Loucy (cell line): Measurements from ENCODE around the gene ELF5.

ENCODE experiments used
- H2AFZ ChIP-seq: fragments of 200-600 bp; sonication (generic); 2 replicates; pipeline ENCODE4 v1.6.0; 2016; ENCODE audit warnings: antibody characterized with exemption, mild to moderate bottlenecking, low read length, moderate library complexity
- H3F3A ChIP-seq: fragments of 200-600 bp; 2 replicates; pipeline ENCODE4 v1.6.0; 2016; ENCODE audit warnings: antibody characterized with exemption, low read depth, mild to moderate bottlenecking
- H3K27me3 ChIP-seq: fragments of 200-600 bp; sonication (generic); 2 replicates; pipeline ENCODE4 v1.6.1; 2014; ENCODE audit warnings: low read length, mild to moderate bottlenecking; ENCODE audit not compliant: insufficient read depth, poor library complexity, severe bottlenecking
- H3K36me3 ChIP-seq: fragments of 200-600 bp; sonication (generic); 2 replicates; pipeline ENCODE4 v1.6.1; 2016; ENCODE audit warnings: low read length; ENCODE audit not compliant: insufficient read depth
- H3K4me1 ChIP-seq: fragments of 200-600 bp; sonication (generic); 2 replicates; pipeline ENCODE4 v1.5.1; 2014; ENCODE audit warnings: low read length, mild to moderate bottlenecking; ENCODE audit not compliant: insufficient read depth, poor library complexity, severe bottlenecking
- H3K4me2 ChIP-seq: fragments of 200-600 bp; sonication (generic); 2 replicates; pipeline ENCODE4 v1.6.0; 2014; ENCODE audit warnings: antibody characterized with exemption, low read length, low read depth, mild to moderate bottlenecking; ENCODE audit not compliant: poor library complexity, severe bottlenecking
- H3K4me3 ChIP-seq: fragments of 200-600 bp; sonication (generic); 2 replicates; pipeline ENCODE4 v1.5.1; 2014; ENCODE audit warnings: low read length, mild to moderate bottlenecking, mixed read lengths; ENCODE audit not compliant: poor library complexity, severe bottlenecking
- H3K79me2 ChIP-seq: fragments of 200-600 bp; sonication (generic); 2 replicates; pipeline ENCODE4 v1.6.1; 2014; ENCODE audit warnings: low read length; ENCODE audit not compliant: insufficient read depth
- H3K9ac ChIP-seq: fragments of 200-600 bp; sonication (generic); 2 replicates; pipeline ENCODE4 v1.6.0; 2014; ENCODE audit warnings: mild to moderate bottlenecking, low read depth, low read length, moderate library complexity; ENCODE audit not compliant: poor library complexity, severe bottlenecking
- H3K9me2 ChIP-seq: fragments of 200-600 bp; sonication (generic); replicated peaks from 2 replicates; pipeline ENCODE4 v1.6.1; 2016; ENCODE audit warnings: low read depth, low read length, mixed read lengths
- H3K9me3 ChIP-seq: fragments of 200-600 bp; sonication (generic); 2 replicates; pipeline ENCODE4 v1.6.1; 2014; ENCODE audit warnings: mild to moderate bottlenecking, antibody characterized with exemption, low read length, low read depth; ENCODE audit not compliant: insufficient read depth
- H4K20me1 ChIP-seq: fragments of 200-600 bp; sonication (generic); 2 replicates; pipeline ENCODE4 v1.6.0; 2014; ENCODE audit warnings: antibody characterized with exemption, low read length, mild to moderate bottlenecking; ENCODE audit not compliant: insufficient read depth, poor library complexity, severe bottlenecking
- CTCF ChIP-seq: fragments of 200-600 bp; sonication (generic); conservative IDR thresholded peaks from 2 replicates; pipeline ENCODE4 v1.5.1; 2014; ENCODE audit warnings: mild to moderate bottlenecking, antibody characterized with exemption, low read length
- EZH2phosphoT487 ChIP-seq: fragments of 200-600 bp; IDR thresholded peaks from 2 replicates; pipeline ENCODE4 v1.6.1; 2018; ENCODE audit warnings: antibody characterized with exemption, mild to moderate bottlenecking, moderate library complexity, borderline replicate concordance

ELF5 gene

GRCh38 chr11:34444428-34444827 is 69.2 kb downstream of the ELF5 start:
- Histone ChIP-seq H3K9me3 (no peaks in the 10 kb centered on the region), H3K9ac (peak overlapping the region; percentile 7), H3K4me1 (peaks cover 84% of the 10 kb centered on the region), H3K27me3 (no peaks in the 10 kb centered on the region), H2AFZ (no peak overlapping the region), H3K36me3 (peaks cover 2% of the 10 kb centered on the region; the same call in 1 of the 2 replicates), H3K79me2 (peaks cover 95% of the 10 kb centered on the region), H3F3A (peaks cover 10% of the 10 kb centered on the region), H3K4me2 (peak overlapping the region; percentile 81), H3K4me3 (peak overlapping the region; percentile 79), H3K9me2 (no peaks in the 10 kb centered on the region), H4K20me1 (peaks cover 72% of the 10 kb centered on the region)
- TF ChIP-seq EZH2phosphoT487 (no peak), CTCF (no peak)

GRCh38 chr11:34443136-34443535 is 70.5 kb downstream of the ELF5 start:
- Histone ChIP-seq H3K27me3 (no peaks in the 10 kb centered on the region), H3K9ac (no peak overlapping the region), H3K9me2 (no peaks in the 10 kb centered on the region), H3K9me3 (no peaks in the 10 kb centered on the region), H4K20me1 (peaks cover 64% of the 10 kb centered on the region), H3K79me2 (peaks cover 93% of the 10 kb centered on the region), H3K4me3 (peak overlapping the region; percentile 79), H3K36me3 (no peaks in the 10 kb centered on the region), H3K4me2 (peak overlapping the region; percentile 81), H2AFZ (no peak overlapping the region), H3K4me1 (peaks cover 74% of the 10 kb centered on the region), H3F3A (peaks cover 3% of the 10 kb centered on the region; the same call in 1 of the 2 replicates)
- no peak for TF ChIP-seq EZH2phosphoT487
- no peak for TF ChIP-seq CTCF

- Histone ChIP-seq H3K79me2 (peaks cover 84% of the 10 kb centered on the region), H3K9ac (no peak overlapping the region), H3K9me3 (no peaks in the 10 kb centered on the region), H3K4me3 (peak overlapping the region; percentile 79), H4K20me1 (peaks cover 57% of the 10 kb centered on the region), H3K9me2 (no peaks in the 10 kb centered on the region), H2AFZ (no peak overlapping the region), H3K4me1 (peaks cover 71% of the 10 kb centered on the region), H3K27me3 (no peaks in the 10 kb centered on the region), H3F3A (no peaks in the 10 kb centered on the region), H3K4me2 (peak overlapping the region; percentile 81), H3K36me3 (no peaks in the 10 kb centered on the region)
- TF ChIP-seq EZH2phosphoT487 (no peak), CTCF (no peak)
Observed at GRCh38 chr11:34441814-34442213, 71.8 kb downstream of the ELF5 start.
